NT2/D1 (cell line): ENCODE measurements around the gene LGALS3.
"Not testable (repeated sequence)": the region's sequence is repeated elsewhere in the genome, so short reads cannot be mapped to it uniquely, and the experiment has no call there.

Source experiments
- DNase-seq: peaks from one replicate; pipeline ENCODE4 v3.0.0-alpha.2; 2011; ENCODE audit warnings: low read depth, low spot score
- H3K27me3 ChIP-seq: 2 replicates; pipeline ENCODE4 v1.6.0; 2011; ENCODE audit warnings: mild to moderate bottlenecking; ENCODE audit not compliant: insufficient read length, insufficient read depth
- H3K36me3 ChIP-seq: 2 replicates; pipeline ENCODE4 v1.6.1; 2011; ENCODE audit warnings: mild to moderate bottlenecking, low read length, mixed read lengths; ENCODE audit not compliant: insufficient read depth, insufficient read length
- H3K4me1 ChIP-seq: 2 replicates; pipeline ENCODE4 v1.5.1; 2011; ENCODE audit not compliant: insufficient read depth, insufficient read length
- H3K4me3 ChIP-seq: 2 replicates; pipeline ENCODE4 v1.5.1; 2011; ENCODE audit warnings: low read depth; ENCODE audit not compliant: insufficient read length
- H3K9ac ChIP-seq: 2 replicates; pipeline ENCODE4 v1.6.0; 2011; ENCODE audit warnings: low read depth; ENCODE audit not compliant: insufficient read length
- H3K9me3 ChIP-seq: 2 replicates; pipeline ENCODE4 v1.5.1; 2011; ENCODE audit warnings: mild to moderate bottlenecking, low read length; ENCODE audit not compliant: insufficient read depth
- SUZ12 ChIP-seq: IDR thresholded peaks from 2 replicates; pipeline ENCODE4 v1.6.1; 2011; ENCODE audit not compliant: insufficient read length, insufficient read depth; ENCODE audit errors: extremely low read depth
- YY1 ChIP-seq: IDR thresholded peaks from 2 replicates; pipeline ENCODE4 v1.6.1; 2011; ENCODE audit not compliant: insufficient read length, insufficient read depth
- ZNF274 ChIP-seq: IDR thresholded peaks from 2 replicates; pipeline ENCODE4 v1.6.1; 2011; ENCODE audit warnings: mild to moderate bottlenecking, low read depth, low read length

Gene LGALS3

GRCh38 chr14:55129086-55129427 is at the start of gene LGALS3:
Gene LGALS3 (plus strand): TSS chr14:55129252. CDS start chr14:55137374, 8,122 bp downstream.
- peak within 1 kb of the TSS; percentile 77 for H3K9ac ChIP-seq
- peaks cover 64% of the 10 kb centered on the region for H3K27me3 ChIP-seq
- H3K4me1 ChIP-seq = no peaks in the 10 kb centered on the region
- no peaks in the 10 kb centered on the region for H3K9me3 ChIP-seq
- H3K36me3 ChIP-seq = peaks cover 4% of the 10 kb centered on the region
- no peak for DNase-seq
- TF ChIP-seq ZNF274 = no peak
- no peak for TF ChIP-seq YY1
- TF ChIP-seq SUZ12 = no peak
- peak within 1 kb of the TSS; percentile 55 for H3K4me3 ChIP-seq

- not testable (repeated sequence) for H3K9ac ChIP-seq, H3K9me3 ChIP-seq, H3K4me1 ChIP-seq, H3K36me3 ChIP-seq, H3K4me3 ChIP-seq, DNase-seq, H3K27me3 ChIP-seq
Observed at GRCh38 chr14:55079961-55080360, 49.1 kb upstream of the LGALS3 start.

- Histone ChIP-seq H3K9me3 (no peaks in the 10 kb centered on the region; the same call in 1 of the 2 replicates), H3K36me3 (no peaks in the 10 kb centered on the region), H3K27me3 (no peaks in the 10 kb centered on the region), H3K4me1 (no peaks in the 10 kb centered on the region), H3K9ac (no peak overlapping the region), H3K4me3 (no peak overlapping the region)
- DNase-seq = no peak
- no peak for TF ChIP-seq ZNF274
- no peak for TF ChIP-seq SUZ12
Observed at GRCh38 chr14:55084401-55085059, 44.5 kb upstream of the LGALS3 start.

- no peaks in the 10 kb centered on the region for H3K4me1 ChIP-seq
- no peak for TF ChIP-seq ZNF274
- no peak for TF ChIP-seq SUZ12
- no peak for TF ChIP-seq YY1
- no peaks in the 10 kb centered on the region; the same call in 1 of the 2 replicates for H3K9me3 ChIP-seq
- no peak overlapping the region for H3K9ac ChIP-seq
- no peak for DNase-seq
- H3K36me3 ChIP-seq = no peaks in the 10 kb centered on the region
- H3K27me3 ChIP-seq = no peaks in the 10 kb centered on the region
- no peak overlapping the region for H3K4me3 ChIP-seq
Observed at GRCh38 chr14:55085060-55085660, 43.9 kb upstream of the LGALS3 start.

- no peak for DNase-seq
Observed at GRCh38 chr14:55086938-55087337, 42.1 kb upstream of the LGALS3 start.

GRCh38 chr14:55088356-55088755 is 40.7 kb upstream of the LGALS3 start:
- no peaks in the 10 kb centered on the region for H3K27me3 ChIP-seq
- H3K4me3 ChIP-seq = no peak overlapping the region
- DNase-seq = no peak
- no peaks in the 10 kb centered on the region; the same call in 1 of the 2 replicates for H3K9me3 ChIP-seq
- no peak overlapping the region for H3K9ac ChIP-seq
- no peaks in the 10 kb centered on the region for H3K36me3 ChIP-seq
- TF ChIP-seq YY1 (no peak), ZNF274 (no peak)
- no peaks in the 10 kb centered on the region for H3K4me1 ChIP-seq

More at GRCh38 chr14:55086938-55087337, 42.1 kb upstream of the LGALS3 start:
- TF ChIP-seq SUZ12 = no peak
- TF ChIP-seq ZNF274 = no peak
- TF ChIP-seq YY1 = no peak
- Histone ChIP-seq H3K36me3 (no peaks in the 10 kb centered on the region), H3K4me1 (no peaks in the 10 kb centered on the region), H3K9me3 (no peaks in the 10 kb centered on the region; the same call in 1 of the 2 replicates), H3K4me3 (no peak overlapping the region), H3K9ac (no peak overlapping the region), H3K27me3 (no peaks in the 10 kb centered on the region)

GRCh38 chr14:55092341-55092740 is 36.7 kb upstream of the LGALS3 start:
- Histone ChIP-seq H3K27me3 (no peaks in the 10 kb centered on the region), H3K9me3 (no peaks in the 10 kb centered on the region), H3K9ac (no peak overlapping the region), H3K4me3 (no peak overlapping the region), H3K4me1 (no peaks in the 10 kb centered on the region), H3K36me3 (no peaks in the 10 kb centered on the region)
- DNase-seq = no peak
- no peak for TF ChIP-seq ZNF274
- no peak for TF ChIP-seq YY1
- TF ChIP-seq SUZ12 = no peak
